ENCODE measurements around the gene SPRYD3.

SPRYD3 gene

DNA sequence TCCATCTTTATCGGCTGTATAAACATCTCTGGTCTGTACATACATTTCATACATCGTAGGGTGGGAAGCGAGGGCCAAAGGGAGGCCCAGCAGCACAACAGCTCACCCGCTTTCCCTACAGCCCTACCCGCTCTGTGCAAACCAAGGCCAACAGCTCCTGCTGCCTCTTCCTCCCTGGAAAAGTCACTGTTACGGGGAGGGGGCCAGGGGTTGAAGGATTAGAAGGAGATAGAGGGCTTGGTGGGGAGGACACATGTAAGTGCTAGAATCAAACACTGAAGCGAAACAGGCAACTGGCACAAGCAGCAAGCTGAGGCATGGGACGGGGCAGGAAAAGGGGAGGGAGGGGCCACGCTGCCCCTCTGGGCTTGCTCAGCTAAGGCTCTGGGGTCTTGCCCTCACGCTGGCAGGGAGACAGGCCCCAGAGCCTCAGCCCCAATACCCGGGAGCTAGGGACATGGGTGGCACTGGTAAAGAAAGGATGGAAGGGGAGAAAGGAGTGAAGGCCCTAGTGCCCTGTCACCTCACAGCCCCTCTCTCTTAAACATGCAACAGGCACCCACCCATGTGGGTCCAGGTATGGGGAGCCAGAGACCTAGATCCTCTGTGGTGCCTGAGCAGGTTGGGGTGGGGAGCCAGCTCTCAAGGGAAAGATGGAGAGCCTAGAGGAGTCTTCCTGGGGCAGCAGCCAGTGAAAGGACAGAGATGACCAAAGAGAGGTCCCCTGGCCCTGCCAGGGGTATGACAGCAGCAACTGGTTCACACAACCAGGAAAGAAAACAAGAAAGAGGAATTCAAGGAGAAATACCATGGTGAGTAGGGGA is 14.4 kb downstream of the SPRYD3 start:
- in situ Hi-C loops (cut with MboI; ENCODE audit: low sequenced_read_pairs): no loop called here

DNA sequence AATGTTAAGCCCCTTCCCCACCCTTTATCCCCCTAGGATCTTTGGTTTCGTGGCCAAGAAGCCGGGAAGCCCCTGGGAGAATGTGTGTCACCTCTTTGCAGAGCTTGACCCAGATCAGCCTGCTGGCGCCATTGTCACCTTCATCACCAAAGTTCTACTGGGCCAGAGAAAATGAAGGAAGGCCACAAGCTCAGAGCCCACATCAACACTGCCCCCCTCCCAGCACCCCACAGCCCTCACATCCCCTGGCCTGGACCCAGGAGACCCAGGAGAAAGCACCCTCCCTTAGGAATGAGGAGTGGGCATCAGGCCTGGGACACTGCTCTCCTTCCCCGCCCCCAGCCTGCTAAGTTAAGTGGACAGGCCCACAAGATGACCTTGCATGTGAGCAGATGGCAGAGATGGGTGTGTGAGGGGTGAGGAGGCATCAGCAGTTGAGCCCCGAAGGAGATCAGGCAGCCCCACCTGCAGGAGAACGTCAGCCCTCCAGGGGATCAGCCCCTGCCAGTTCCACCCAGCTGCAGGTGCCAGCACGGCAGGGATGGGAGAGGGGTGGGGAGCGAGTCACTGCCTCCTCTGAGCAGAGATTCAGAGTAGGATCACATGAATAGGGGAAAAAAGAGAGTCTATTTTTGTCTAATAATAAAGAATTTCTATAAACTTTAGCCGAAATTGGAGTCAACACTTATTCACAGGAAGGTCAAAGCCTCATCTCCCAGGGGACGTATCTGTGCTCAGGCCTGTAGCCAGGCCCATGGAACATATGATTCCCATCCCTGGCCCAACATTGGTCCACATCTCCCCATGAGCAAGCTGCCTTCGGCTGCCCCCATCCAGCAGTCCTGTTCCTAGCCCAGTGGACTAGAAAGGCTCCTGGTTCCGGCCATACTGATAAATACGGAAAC is 15.2 kb downstream of the SPRYD3 start:
- in situ Hi-C loops (cut with MboI; ENCODE audit: low sequenced_read_pairs): no loop called here

DNA sequence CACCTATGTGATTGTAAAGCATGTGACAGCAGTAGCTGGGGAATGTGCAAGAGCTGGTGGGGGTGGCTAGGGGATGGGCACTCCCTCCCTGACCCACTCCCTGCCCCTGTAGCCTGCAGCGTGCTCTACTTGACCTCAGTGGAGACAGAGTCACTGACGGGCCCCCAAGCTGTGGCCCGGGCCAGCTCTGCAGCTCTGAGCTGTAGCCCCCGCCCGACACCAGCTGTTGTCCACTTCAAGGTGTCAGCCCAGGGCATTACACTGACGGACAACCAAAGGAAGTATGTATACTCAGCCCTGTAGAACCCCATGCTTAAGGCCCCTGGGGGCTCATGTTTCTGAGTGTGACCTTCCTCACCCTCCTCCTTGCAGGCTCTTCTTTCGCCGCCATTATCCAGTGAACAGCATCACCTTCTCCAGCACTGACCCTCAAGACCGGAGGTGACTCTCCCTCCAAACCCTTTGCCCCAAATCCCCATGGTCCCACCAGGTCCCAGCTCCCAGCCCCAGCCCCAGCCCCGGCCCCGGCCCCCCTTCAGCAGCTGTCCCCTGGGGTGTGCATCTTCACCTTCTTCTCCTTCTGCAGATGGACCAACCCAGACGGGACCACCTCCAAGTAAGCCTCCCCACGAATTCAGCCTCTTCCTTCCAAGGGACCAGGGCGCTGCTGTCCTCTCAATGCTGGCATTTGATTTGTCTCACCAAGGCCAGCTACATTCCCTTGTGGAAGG is 16.0 kb downstream of the SPRYD3 start:
- in situ Hi-C loops (cut with MboI; ENCODE audit: low sequenced_read_pairs): no loop called here

DNA sequence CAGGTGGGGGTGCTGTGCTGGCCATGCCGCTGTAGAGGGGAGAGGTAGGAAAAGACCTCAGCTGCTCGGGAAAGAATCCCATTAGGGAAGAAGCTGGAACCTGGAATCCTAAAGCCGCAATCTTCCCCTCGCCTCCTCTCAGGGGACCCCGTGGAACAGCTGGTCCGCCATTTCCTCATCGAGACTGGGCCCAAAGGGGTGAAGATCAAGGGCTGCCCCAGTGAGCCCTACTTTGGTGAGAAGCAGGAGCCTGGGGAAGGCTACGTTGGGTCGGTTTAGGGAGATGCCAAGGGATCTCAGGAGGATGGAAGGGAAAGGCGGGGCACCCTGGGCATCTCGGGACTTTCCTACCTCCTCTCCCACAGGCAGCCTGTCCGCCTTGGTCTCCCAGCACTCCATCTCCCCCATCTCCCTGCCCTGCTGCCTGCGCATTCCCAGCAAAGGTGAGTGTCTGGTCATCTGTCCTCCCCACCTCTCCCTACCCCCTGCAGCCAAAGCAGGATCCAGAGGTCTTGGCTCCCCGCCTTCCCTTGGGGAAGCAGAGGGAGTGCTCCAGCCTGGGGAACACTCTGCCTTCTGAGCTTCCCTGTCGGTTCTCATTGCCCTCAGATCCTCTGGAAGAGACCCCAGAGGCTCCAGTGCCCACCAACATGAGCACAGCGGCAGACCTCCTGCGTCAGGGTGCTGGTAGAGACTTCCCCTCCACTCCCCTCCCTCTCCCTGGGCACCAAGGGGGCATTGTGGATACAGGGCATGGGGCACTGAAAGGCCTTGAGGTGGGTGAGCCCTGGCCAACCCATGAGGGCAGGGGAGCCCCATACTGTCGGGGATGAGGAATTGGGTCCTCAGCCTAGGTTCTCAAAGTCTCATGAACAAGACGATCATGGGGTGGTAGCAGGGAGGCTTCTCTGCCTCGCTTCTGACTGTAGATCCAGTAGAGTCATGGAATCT is 16.9 kb downstream of the SPRYD3 start:
- in situ Hi-C loops (cut with MboI; ENCODE audit: low sequenced_read_pairs): no loop called here

DNA sequence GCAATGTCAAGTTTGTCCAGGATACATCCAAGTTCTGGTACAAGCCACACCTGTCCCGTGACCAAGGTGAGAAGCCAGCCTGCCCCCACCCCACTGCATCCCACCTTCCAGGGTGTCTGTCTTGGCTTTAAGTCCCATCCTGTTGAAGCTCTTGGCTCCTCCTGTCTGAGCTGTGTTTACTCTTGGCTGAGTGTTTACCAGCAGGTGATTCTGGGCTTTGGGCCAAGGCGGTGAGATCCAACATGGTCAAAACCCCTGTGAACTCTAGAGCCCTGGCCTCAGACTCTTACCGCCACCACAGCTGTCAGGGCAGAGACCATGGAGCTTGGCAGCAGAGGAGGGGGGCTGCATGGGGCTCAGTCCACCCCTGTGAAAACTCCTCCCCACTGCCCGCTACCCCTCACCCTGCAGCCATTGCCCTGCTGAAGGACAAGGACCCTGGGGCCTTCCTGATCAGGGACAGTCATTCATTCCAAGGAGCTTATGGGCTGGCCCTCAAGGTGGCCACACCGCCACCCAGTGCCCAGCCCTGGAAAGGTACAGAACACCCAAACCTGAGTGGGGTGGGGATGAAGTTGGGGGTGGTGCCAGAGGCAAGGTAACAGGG is 17.7 kb downstream of the SPRYD3 start:
- in situ Hi-C loops (cut with MboI; ENCODE audit: low sequenced_read_pairs): no loop called here

DNA sequence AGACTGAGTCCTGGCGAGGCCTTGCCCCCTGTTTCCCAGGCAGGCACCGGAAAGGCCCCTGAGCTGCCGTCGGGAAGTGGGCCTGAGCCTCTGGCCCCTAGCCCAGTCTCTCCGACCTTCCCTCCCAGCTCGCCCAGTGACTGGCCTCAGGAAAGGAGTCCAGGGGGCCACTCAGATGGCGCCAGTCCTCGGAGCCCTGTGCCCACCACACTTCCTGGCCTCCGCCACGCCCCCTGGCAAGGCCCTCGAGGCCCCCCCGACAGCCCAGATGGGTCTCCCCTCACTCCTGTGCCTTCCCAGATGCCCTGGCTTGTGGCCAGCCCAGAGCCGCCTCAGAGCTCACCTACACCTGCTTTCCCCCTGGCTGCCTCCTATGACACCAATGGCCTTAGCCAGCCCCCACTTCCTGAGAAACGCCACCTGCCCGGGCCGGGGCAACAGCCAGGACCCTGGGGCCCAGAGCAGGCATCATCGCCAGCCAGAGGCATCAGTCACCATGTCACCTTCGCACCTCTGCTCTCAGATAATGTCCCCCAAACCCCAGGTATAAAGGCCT is 18.4 kb downstream of the SPRYD3 start:
- in situ Hi-C loops (cut with MboI; ENCODE audit: low sequenced_read_pairs): no loop called here

DNA sequence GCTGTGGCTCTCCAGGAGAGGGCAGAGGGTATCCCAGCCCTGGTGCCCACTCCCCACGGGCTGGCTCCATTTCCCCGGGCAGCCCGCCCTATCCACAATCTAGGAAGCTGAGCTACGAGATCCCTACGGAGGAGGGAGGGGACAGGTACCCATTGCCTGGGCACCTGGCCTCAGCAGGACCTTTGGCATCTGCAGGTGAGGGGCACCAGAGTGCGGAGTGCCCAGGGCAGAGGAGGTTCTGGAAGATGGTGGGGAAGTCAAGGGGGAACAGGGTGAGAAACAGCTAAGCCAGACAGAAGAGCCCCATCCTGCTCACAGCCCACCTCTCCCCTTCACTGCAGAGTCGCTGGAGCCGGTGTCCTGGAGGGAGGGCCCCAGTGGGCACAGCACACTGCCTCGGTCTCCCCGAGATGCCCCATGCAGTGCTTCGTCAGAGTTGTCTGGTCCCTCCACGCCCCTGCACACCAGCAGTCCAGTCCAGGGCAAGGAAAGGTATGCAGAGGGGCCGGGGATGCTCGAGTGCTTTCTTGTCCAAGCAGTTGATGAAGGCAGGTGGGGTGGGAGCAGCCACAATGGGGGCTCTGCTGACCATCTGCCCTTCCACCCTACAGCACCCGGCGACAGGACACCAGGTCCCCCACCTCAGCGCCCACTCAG is 19.0 kb downstream of the SPRYD3 start:
- in situ Hi-C loops (cut with MboI; ENCODE audit: low sequenced_read_pairs): no loop called here

DNA sequence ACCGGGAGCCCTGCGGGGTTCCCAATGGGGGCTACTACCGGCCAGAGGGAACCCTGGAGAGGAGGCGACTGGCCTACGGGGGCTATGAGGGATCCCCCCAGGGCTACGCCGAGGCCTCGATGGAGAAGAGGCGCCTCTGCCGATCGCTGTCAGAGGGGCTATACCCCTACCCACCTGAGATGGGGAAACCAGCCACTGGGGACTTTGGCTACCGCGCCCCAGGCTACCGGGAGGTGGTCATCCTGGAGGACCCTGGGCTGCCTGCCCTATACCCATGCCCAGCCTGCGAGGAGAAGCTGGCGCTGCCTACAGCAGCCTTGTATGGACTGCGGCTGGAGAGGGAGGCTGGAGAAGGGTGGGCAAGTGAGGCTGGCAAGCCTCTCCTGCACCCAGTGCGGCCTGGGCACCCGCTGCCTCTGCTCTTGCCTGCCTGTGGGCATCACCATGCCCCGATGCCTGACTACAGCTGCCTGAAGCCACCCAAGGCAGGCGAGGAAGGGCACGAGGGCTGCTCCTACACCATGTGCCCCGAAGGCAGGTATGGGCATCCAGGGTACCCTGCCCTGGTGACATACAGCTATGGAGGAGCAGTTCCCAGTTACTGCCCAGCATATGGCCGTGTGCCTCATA is 19.6 kb downstream of the SPRYD3 start:
- in situ Hi-C loops (cut with MboI; ENCODE audit: low sequenced_read_pairs): no loop called here

DNA sequence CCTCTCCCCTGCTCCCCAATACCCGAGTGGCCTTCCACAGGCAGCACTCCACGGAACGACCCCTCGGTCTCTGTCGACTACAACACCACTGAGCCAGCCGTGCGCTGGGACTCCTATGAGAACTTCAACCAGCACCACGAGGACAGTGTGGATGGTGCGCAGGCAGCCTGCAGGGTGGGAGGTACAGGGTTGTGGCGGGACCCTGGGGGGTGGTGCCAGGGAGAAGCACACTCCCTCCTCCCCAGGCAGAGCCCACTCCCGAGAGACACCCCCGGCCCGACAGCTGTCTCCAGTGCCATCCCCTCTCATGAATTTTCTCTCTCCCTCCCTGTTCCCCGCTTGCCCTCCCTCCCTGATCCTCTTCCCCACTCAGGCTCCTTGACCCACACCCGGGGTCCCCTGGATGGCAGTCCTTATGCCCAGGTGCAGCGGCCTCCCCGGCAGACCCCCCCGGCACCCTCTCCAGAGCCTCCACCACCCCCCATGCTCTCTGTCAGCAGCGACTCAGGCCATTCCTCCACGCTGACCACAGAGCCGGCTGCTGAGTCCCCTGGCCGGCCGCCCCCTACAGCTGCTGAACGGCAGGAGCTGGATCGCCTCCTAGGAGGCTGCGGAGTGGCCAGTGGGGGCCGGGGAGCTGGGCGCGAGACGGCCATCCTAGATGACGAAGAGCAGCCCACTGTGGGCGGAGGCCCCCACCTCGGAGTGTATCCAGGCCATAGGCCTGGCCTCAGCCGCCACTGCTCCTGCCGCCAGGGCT is 20.3 kb downstream of the SPRYD3 start:
- in situ Hi-C loops (cut with MboI; ENCODE audit: low sequenced_read_pairs): no loop called here

DNA sequence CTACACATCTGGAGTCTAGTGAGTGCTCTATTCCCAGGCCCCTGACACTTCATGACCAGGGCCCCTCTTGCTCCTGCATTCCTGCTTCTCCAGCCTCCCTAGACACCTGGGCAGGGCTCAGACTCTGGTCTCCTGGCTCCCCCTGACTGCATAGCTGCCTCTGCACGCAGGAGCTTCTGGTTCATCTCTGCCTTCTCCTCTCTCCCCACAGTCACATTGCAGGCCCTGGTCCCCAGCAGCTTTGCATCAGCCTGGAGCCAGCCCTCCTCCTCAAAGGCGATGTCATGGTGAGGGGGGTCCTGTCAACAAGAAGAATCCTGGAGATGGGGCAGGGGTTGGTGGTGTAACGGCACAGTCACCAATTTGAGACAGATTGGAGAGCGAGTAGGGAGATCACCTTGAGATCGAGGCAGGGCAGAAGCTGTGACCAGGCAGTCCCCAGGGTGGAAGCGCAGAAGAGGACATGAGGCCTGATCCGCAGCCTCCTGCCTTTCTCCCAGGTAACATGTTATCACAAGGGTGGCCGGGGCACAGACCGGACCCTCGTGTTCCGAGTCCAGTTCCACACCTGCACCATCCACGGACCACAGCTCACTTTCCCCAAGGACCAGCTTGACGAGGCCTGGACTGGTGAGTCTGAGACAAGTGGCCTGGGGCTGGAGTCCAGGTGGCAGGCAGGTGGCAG is 21.2 kb downstream of the SPRYD3 start:
- in situ Hi-C loops (cut with MboI; ENCODE audit: low sequenced_read_pairs): no loop called here

DNA sequence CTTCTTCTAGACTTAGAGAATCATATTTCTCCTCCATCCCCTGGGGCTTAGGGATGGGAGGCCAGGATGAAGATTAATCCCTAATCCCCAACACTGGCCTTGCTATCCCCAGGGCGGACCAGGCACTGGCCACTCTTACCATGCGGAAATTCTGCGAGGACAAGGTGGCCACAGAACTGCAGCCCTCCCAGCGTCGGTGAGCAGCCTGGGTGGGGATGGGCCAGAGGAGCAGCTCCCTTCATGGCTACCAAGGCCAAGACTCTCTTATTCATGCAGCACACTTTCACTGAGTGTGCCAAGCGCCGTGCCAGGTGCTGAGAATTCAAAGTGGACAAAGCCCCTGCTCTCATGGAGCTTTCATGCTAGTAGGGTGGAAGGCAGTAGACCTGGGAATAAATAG is 22.3 kb downstream of the SPRYD3 start:
- in situ Hi-C loops (cut with MboI; ENCODE audit: low sequenced_read_pairs): no loop called here

DNA sequence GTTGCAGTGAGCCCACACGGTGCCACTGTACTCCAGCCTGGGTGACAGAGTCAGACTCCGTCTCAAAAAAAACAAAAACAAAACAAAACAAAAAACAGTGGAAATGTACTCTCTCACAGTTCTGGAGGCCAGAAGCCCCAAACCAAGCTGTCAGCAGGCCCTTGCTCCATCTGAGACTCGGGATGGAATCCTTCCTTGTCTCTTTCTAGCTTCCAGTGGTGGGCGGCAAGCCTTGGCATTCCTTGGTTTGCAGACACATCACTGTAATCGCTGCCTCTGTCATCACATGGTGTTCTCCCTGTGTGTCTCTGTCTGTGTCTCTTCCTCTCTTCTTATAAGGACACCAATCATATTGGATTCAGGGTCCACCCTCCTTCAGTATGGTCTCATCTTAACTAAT is 22.9 kb downstream of the SPRYD3 start:
- in situ Hi-C loops (cut with MboI; ENCODE audit: low sequenced_read_pairs): no loop called here

DNA sequence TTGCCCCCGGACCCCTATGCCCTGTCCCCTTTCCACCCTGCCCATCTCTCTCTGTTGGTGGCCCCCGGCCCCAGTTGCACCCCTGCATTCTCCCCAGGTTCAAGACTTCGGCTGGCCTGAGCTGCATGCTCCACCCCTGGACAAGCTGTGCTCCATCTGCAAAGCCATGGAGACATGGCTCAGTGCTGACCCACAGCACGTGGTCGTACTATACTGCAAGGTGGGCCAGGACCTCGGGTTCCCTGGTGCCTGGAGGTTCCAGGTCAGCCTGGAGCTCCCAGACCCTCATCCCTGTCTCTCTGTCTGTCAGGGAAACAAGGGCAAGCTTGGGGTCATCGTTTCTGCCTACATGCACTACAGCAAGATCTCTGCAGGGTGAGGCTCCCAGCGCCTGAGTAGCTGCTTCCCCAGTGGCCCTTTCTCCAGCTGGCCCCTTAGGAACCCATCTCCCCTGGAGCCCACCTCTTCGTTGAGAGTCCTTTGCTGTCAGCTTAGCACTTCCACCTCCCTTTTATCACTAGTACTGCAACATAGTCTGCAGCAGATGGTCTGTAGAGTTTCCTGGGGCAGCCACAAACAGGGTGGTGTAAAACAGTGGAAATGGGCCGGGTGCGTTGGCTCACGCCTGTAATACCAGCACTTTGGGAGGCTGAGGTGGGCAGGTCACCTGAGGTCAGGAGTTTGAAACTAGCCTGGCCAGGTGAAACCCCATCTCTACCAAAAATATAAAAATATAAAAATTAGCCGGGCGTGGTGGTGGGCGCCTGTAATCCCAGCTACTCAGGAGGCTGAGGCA is 23.5 kb downstream of the SPRYD3 start:
- in situ Hi-C loops (cut with MboI; ENCODE audit: low sequenced_read_pairs): no loop called here

DNA sequence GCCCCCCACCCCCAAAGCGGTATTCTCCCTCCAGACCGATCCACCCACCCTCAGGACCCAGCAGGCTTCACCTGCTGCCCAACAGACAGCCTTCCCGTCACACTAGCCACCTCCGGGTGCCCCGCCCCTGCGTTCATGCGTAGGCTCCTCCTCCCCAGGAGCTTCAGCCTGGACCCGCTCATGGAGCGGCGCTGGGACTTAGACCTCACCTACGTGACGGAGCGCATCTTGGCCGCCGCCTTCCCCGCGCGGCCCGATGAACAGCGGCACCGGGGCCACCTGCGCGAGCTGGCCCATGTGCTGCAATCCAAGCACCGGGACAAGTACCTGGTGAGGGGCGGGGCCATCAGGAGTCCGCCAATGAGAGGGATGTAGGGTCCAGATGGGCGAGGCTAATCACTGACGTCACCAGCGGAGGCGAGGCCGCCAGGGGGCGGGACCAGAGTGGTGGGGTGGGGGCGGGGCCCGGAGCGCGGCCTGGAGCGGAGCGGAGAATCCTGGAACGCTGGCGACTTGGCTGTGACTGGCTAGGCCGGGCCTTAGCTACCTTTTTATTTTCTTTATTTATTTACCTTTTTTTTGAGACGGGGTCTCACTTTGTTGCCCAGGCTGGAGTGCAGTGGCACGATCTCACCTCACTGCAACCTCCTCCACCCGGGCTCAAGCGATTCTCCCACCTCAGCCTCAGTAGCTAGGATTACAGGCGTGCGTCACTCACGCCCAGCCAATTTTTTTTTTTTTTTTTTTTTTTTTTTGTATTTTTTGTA is 24.9 kb downstream of the SPRYD3 start:
- in situ Hi-C loops (cut with MboI; ENCODE audit: low sequenced_read_pairs): no loop called here

DNA sequence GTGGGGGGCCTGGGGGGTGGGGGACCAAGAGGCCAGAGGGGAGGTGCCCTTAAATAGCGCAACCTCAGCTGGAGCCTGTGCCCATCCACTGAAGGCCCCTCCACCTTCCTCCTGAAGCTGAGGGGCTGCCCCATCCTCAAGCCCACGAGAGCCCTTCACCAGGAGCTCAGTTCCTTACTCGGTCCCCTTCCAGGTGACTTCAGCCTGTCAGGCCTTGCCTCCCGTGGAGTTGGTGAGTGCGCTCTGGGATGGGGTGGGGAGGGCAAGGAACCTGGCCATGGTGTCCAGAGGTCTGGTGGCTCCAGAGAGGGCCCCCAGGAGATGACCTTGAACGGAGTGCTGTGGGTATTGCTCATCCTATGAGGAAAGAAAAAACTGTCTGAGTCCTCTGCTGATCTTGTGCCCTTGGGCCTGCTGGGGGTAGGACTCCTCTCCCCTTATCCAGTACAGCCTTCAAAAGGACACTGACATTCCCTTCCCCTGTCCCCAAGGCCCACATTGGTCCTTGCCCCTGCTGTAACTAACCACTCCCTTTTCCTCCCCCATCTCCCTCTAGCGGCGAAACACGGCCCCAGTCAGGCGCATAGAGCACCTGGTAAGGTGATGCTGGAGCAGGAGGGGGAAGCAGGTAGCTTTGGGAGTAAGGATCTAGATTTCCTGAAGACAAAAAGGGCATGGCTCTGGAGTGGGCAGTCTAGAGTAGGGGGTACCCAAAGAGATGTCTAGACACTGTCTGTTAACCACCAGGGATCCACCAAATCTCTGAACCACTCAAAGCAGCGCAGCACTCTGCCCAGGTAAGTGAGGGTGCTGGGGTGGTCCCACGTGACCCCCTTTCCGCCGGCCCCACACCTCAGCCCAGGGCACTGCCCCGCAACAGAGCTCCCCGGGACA is 25.7 kb downstream of the SPRYD3 start:
- in situ Hi-C loops (cut with MboI; ENCODE audit: low sequenced_read_pairs): no loop called here
